GM19328 (cell line): ENCODE measurements around the gene CFAP410.
"Not testable (repeated sequence)": the region's sequence is repeated elsewhere in the genome, so short reads cannot be mapped to it uniquely, and the experiment has no call there.

Experiments
- ATAC-seq: cut with Tn5 transposase; IDR thresholded peaks from one replicate; pipeline ENCODE4 v1.9.1; 2021; ENCODE audit warnings: mild to moderate bottlenecking, moderate library complexity; ENCODE audit not compliant: unreplicated experiment

Gene CFAP410

GRCh38 chr21:44351535-44352252, 12.5 kb upstream of the CFAP410 start:
- ATAC-seq: no peak

- no peak for ATAC-seq
Observed at GRCh38 chr21:44350773-44351481, 11.7 kb upstream of the CFAP410 start.

- ATAC-seq: no peak
Observed at GRCh38 chr21:44349847-44350772, 10.9 kb upstream of the CFAP410 start.

- ATAC-seq: no peak
Observed at GRCh38 chr21:44349416-44349846, 10.2 kb upstream of the CFAP410 start.

- no peak for ATAC-seq
Observed at GRCh38 chr21:44348861-44349260, 9.7 kb upstream of the CFAP410 start.

- no peak for ATAC-seq
Observed at GRCh38 chr21:44347911-44348451, 8.8 kb upstream of the CFAP410 start.

GRCh38 chr21:44345495-44345894, 6.3 kb upstream of the CFAP410 start:
- ATAC-seq: no peak

GRCh38 chr21:44344541-44345183, 5.5 kb upstream of the CFAP410 start:
- ATAC-seq: no peak

GRCh38 chr21:44342981-44343380, 3.8 kb upstream of the CFAP410 start:
- ATAC-seq: not testable (repeated sequence)

GRCh38 chr21:44341726-44342458, 2.7 kb upstream of the CFAP410 start:
- ATAC-seq: not testable (repeated sequence)

- no peak for ATAC-seq
Observed at GRCh38 chr21:44337941-44338895, 972 bp downstream of the CFAP410 start.

- ATAC-seq: no peak
Observed at GRCh38 chr21:44337449-44337848, 1.7 kb downstream of the CFAP410 start.

- no peak for ATAC-seq
Observed at GRCh38 chr21:44335266-44336059, 3.7 kb downstream of the CFAP410 start.

GRCh38 chr21:44334329-44335030, 4.7 kb downstream of the CFAP410 start:
- no peak for ATAC-seq

GRCh38 chr21:44333509-44334328, 5.5 kb downstream of the CFAP410 start:
- no peak for ATAC-seq

GRCh38 chr21:44332965-44333364, 6.2 kb downstream of the CFAP410 start:
- ATAC-seq: no peak
